NCI-H187 (cell line): Measurements from ENCODE around the gene YPEL4.

ENCODE experiments used
- DNase-seq, 2 experiments: peaks; one replicate each; lab custom pipeline; 2025; lab: John Stamatoyannopoulos, UW

The YPEL4 gene

DNA sequence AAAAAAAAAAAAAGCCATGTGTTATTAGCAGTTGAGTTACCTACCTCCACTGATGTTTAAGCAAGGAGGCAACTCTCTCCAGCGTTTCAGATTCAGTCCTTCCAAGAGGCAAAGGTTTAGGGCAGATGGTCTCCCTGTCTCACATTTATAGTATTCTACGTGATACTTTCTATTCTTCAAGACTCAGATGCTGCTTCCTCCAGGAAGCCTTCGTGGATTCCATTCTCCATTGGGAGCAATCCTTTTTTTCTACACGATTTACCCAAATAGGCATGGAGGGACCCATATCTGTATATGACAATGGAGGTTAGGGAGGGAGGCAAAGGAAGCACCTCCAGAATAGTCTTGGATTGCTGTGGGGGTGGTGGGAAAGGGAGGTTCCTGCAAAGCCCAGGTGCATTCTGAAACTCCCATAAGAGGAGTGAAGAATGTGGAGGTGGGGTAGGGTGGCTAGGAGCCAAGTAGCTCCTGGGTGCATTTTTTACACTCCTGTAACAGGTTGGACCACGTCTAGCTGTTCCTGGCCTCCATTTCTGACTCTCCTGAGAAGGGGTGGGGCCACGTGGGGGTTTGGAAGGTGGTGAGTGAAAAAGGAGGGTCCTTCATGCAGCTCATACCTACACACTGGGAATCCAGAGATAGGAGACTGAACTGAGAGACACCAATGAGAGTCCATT is 16.2 kb downstream of the YPEL4 start:
- DNase-seq, result no peak

- no peak for DNase-seq
Observed at GRCh38 chr11:57632116-57632515, 17.6 kb downstream of the YPEL4 start.

DNA sequence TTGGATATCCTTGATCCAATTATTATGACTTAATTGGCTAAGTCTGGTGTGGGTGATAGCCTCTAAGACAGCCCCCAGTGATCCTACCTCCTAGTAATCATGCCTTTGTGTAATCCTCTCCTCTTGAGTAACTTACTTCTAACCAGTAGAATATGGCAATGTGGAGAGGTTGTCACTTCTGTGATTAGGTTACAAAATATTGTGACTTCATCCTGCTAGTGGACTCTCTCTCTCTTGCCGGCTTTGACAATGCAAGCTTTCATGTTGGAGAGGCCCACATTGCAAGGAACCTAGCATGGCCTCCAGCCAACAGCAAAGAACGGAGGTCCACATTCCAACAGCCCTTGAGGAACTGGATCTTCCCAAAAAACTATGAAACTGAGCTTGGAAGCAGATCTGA is 19.5 kb downstream of the YPEL4 start:
- DNase-seq, result no peak

DNA sequence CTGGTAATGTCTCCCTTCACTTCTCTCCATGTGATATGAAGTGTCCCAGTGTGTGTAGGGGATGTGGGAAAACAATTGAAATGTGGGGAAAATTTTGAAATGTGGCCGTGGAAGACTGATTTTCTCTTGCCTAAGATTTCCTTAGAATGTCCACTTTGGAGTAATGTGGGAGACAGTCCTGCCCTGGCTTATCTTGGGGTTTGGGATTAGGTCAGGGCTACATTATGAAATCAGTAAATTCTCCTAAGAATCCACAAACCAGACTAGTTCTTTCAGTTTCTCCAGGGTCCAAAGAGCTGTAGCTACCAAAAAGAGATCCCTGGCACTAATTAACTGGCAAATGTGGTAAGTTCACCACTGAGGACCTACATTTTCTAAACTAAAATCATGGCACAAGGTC is 22.8 kb downstream of the YPEL4 start:
- no peak for DNase-seq

DNA sequence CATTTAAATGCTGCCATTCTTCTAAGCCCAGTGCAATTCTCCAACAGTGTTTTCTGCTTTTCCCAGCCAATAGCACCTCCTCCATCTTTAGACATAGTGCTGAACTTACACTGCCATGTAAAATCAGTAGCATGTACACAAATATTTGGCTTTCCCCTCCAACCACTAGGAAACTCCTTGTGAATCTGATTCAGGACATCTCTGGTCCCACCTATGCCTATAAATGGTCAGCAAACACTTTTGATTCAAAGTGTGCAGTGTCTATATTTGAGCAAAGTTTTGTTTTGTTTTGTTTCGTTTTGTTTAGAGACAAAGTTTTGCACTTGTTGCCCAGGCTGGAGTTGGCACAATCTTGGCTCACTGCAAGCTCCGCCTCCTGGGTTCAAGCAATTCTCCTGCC is 24.8 kb downstream of the YPEL4 start:
- DNase-seq, result no peak

DNA sequence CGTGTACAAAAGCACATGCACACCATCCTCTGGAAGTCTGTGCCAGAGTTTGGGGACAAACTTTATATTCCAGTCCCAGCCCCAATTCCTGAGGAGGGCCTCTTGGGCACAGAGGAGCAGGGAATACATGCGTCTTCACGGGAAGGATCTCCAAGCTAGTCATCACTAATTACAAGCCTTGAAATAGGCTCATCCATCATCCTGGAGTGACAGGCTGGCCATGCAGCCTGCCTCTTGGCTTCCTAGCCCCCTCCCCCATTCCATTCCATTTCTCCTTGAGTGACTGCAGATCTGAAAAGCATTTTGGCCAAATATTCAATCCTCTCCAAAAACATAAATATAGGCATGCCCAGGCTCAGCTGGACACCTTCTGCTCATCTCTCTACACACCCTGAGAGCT is 27.4 kb downstream of the YPEL4 start:
- no peak for DNase-seq

DNA sequence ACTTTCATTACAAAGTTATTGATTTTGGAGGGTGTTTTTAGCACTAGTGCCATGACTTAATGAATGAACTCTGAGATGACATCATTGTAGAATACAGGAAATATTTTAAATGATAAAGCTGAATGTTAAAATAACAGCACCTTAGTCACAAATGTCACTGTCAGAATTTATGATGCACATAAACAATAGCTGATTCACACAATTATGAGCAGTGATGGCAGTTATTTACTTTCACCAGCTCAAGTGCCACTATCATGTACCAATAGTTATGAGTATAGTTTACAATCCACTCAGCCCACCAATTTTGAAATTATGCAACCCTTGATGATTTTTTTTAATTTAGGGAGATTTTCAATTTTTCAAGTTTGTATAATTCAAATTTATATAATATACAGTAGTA is 29.2 kb downstream of the YPEL4 start:
- no peak for DNase-seq

GRCh38 chr11:57619331-57619730 is 30.4 kb downstream of the YPEL4 start:
- no peak for DNase-seq

GRCh38 chr11:57618438-57618837 is 31.3 kb downstream of the YPEL4 start:
- no peak for DNase-seq

DNA sequence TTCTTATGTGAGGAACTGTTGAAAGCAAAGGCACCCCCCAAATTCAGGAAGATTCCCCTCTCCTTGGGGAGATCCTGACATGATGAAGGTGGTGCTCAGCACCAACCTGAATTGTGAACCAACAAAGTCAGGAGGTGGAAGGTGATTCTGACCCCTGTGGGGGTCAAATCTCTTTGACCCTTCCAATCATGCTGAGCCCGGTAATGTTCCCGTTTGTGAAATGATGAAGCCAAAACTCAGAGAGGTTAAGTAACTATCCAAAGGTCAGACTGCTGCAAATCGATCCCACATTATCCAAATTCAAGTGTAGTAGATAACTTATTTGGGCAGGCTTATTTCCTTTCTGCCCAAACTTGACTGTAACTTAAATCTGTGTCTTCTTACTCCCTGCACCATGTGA is 33.1 kb downstream of the YPEL4 start:
- no peak for DNase-seq

DNA sequence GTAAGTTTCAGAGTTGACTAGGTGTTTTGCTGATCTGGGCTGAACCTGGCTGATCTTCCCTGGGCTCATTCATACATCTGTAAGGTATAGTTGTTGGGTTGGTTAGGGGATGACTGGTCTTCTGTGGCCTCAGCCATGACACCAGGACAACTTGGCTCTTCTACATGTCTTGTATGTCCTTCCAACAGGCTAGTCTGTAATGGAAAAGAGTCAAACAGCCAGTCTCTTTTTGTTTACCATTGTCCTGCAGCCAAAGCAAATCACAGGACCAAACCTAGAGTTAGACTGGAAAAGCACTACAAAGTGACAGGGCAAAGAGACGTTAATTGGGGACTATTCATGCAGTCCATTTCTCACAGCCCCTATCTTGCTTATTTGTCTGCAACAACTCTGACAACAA is 34.4 kb downstream of the YPEL4 start:
- no peak for DNase-seq

- no peak for DNase-seq
Observed at GRCh38 chr11:57614234-57614772, 35.4 kb downstream of the YPEL4 start.

GRCh38 chr11:57610170-57610569 is 39.5 kb downstream of the YPEL4 start:
- no peak for DNase-seq

GRCh38 chr11:57605028-57605420 is 44.7 kb downstream of the YPEL4 start:
- DNase-seq, result no peak

- no peak for DNase-seq
Observed at GRCh38 chr11:57604296-57605027, 45.2 kb downstream of the YPEL4 start.

DNA sequence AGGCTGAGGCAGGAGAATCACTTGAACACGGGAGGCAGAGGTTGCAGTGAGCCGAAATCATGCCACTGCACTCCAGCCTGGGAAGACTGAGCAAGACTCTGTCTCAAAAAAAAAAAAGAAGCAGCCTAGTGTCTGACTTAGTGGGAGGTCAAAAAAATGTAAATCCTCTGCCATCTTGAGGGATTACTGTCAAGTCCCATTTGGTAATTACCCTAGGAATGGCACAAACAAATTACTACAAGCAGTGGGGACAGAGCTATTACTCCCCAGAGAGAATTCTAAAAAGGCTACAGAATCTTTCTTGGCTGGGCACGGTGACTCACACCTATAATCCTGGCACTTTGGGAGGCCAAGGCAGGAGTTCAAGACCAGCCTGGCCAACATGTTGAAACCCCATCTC is 48.4 kb downstream of the YPEL4 start:
- no peak for DNase-seq

- no peak for DNase-seq
Observed at GRCh38 chr11:57599381-57599780, 50.3 kb downstream of the YPEL4 start.

- DNase-seq, result no peak
Observed at GRCh38 chr11:57598831-57599155, 50.9 kb downstream of the YPEL4 start.

GRCh38 chr11:57597916-57598830 is 51.5 kb downstream of the YPEL4 start:
- no peak for DNase-seq

DNA sequence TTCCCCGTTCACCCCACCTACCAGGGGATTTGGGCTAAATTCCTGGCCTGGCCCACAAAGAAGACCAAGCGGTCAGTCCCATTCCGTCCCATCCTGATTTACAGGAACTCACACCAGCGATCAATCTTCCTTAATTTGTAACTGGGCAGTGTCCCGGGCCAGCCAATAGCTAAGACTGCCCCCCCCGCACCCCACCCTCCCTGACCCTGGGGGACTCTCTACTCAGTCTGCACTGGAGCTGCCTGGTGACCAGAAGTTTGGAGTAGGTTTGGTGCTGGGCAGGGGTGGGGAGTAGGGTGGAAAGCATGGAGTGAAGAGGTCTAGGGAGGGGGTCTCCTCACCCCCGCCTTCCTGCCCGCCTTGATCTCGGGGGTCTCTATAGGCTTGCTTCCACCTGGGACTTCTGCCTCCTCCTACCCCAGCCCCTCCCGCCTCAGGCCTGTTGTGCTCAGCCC is 52.2 kb downstream of the YPEL4 start, which contains the start of gene SERPING1:
Gene SERPING1, plus strand, starts transcription at position 225 of the 455 bp plus-strand sequence. CDS start 586 bp downstream, outside the sequence.
- DNase-seq, result no peak

DNA sequence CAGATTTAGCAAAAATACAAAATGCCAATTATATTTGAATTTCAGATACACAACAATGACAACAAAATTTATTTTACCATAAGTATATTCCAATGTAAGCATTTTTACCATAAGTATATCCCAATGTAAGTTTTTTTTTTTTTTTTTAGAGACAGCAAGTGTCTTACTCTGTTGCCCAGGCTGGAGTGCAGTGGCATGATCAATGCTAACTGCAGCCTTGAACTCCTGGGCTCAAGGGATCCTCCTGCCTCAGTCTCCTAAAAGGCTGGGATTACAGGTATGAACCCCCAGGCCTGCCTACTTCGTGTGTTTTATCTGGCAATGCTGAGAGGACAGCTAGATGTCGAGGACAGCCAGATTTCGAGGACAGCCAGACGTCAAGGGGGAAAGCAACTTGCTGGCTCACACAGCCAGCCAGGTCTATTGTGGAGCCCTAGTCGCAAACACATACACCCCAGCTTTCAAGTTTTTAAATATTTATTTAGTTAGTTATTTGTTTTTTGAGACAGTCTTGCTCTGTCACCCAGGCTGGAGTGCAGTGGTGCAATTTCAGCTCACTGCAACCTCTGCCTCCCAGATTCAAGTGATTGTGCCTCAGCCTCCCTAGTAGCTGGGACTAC is 53.3 kb downstream of the YPEL4 start:
- no peak for DNase-seq
